HG03064 (cell line): ENCODE results near the gene C20orf173.
A peak's percentile ranks its signal among the peaks of the same experiment; 100 is the strongest.
"Not testable (repeated sequence)": the region's sequence is repeated elsewhere in the genome, so short reads cannot be mapped to it uniquely, and the experiment has no call there.

Experiments
- ATAC-seq: cut with Tn5 transposase; IDR thresholded peaks from one replicate; pipeline ENCODE4 v1.9.1; 2021; ENCODE audit warnings: low read depth; ENCODE audit not compliant: unreplicated experiment

C20orf173 gene

GRCh38 chr20:35547329-35547728 lies 17.9 kb upstream of the C20orf173 start:
- ATAC-seq, result no peak

GRCh38 chr20:35546127-35546526 lies 16.7 kb upstream of the C20orf173 start:
- ATAC-seq, result no peak

- ATAC-seq, result not testable (repeated sequence)
Measured at GRCh38 chr20:35544941-35545340, 15.5 kb upstream of the C20orf173 start.

GRCh38 chr20:35544436-35544835 lies 15.0 kb upstream of the C20orf173 start:
- ATAC-seq, result no peak

- ATAC-seq, result no peak
Measured at GRCh38 chr20:35542990-35543389, 13.5 kb upstream of the C20orf173 start.

- ATAC-seq, result peak; percentile 90
Measured at GRCh38 chr20:35541783-35542662, 12.6 kb upstream of the C20orf173 start, which contains the start of gene ERGIC3. Gene ERGIC3, plus strand, starts transcription at chr20:35542078. Its CDS starts 20 bp downstream, at chr20:35542098.

- ATAC-seq, result no peak
Measured at GRCh38 chr20:35541118-35541782, 11.8 kb upstream of the C20orf173 start.

GRCh38 chr20:35539756-35540212 lies 10.3 kb upstream of the C20orf173 start:
- no peak for ATAC-seq

GRCh38 chr20:35527122-35527769 lies 2.2 kb downstream of the C20orf173 start:
- no peak for ATAC-seq

GRCh38 chr20:35525639-35526038 lies 3.8 kb downstream of the C20orf173 start:
- no peak for ATAC-seq

- no peak for ATAC-seq
Measured at GRCh38 chr20:35523298-35523888, 6.1 kb downstream of the C20orf173 start.

GRCh38 chr20:35518955-35519354 lies 10.5 kb downstream of the C20orf173 start:
- no peak for ATAC-seq

- not testable (repeated sequence) for ATAC-seq
Measured at GRCh38 chr20:35517767-35518166, 11.7 kb downstream of the C20orf173 start.

GRCh38 chr20:35517125-35517524 lies 12.3 kb downstream of the C20orf173 start:
- ATAC-seq, result no peak

GRCh38 chr20:35515949-35516645 lies 13.4 kb downstream of the C20orf173 start:
- no peak for ATAC-seq

- no peak for ATAC-seq
Measured at GRCh38 chr20:35515341-35515740, 14.1 kb downstream of the C20orf173 start.

- ATAC-seq, result no peak
Measured at GRCh38 chr20:35514371-35514932, 15.0 kb downstream of the C20orf173 start.

GRCh38 chr20:35511814-35512420 lies 17.5 kb downstream of the C20orf173 start:
- ATAC-seq, result no peak

- ATAC-seq, result no peak
Measured at GRCh38 chr20:35510951-35511735, 18.3 kb downstream of the C20orf173 start.
